ENCODE measurements around the gene PKD2L1.

PKD2L1 gene

DNA sequence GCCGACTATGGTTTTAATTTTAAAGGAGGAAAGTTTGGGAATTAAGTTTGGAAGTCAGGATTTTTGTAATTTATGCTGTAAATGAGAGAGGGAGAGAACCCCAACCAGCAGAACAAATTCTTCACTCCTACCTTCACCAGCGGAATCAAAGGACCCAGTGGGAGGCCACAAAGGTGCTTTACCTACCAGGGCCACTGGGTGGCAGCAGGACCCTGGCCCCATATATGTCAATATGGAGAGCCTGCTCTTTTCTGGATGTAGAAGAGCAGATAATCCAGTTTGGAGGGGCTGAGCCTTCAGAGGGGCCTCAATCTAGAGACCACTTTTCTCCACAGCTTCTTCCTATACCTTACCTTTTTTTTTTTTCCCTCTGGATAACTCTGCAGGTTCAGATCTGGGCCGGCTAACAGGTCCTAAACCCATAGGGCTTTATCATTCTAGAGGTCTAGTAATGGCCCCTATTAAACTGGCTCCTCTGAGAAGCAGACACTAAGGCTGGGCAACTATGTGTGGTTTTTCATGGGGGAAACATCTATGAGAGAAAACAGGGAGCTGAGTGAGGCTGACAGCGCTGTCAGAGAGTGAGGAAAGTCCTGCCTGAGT is 8.5 kb upstream of the PKD2L1 start:
- Histone ChIP-seq H3K4me3 (ENCODE audit: low read depth, low read length) (no peak overlapping the region), H2AFZ (peak overlapping the region; percentile 42), H3K4me2 (ENCODE audit: low read length) (no peak overlapping the region), H3K27ac (no peak overlapping the region), H3K36me3 (ENCODE audit: control insufficient read depth, insufficient read depth, low read length) (no peaks in the 10 kb centered on the region), H3K4me1 (peaks cover 11% of the 10 kb centered on the region), H3K79me2 (no peaks in the 10 kb centered on the region), H3K9ac (no peak overlapping the region), H3K27me3 (ENCODE audit: control insufficient read depth, insufficient read depth, low read length) (no peaks in the 10 kb centered on the region), H3K9me3 (ENCODE audit: control insufficient read depth, low read length) (no peaks in the 10 kb centered on the region)
- TF ChIP-seq, protein P1, sequence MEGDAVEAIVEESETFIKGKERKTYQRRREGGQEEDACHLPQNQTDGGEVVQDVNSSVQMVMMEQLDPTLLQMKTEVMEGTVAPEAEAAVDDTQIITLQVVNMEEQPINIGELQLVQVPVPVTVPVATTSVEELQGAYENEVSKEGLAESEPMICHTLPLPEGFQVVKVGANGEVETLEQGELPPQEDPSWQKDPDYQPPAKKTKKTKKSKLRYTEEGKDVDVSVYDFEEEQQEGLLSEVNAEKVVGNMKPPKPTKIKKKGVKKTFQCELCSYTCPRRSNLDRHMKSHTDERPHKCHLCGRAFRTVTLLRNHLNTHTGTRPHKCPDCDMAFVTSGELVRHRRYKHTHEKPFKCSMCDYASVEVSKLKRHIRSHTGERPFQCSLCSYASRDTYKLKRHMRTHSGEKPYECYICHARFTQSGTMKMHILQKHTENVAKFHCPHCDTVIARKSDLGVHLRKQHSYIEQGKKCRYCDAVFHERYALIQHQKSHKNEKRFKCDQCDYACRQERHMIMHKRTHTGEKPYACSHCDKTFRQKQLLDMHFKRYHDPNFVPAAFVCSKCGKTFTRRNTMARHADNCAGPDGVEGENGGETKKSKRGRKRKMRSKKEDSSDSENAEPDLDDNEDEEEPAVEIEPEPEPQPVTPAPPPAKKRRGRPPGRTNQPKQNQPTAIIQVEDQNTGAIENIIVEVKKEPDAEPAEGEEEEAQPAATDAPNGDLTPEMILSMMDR (IDR thresholded peaks at IDR 0.05): peak; percentile 96

- Histone ChIP-seq H3K79me2 (no peaks in the 10 kb centered on the region), H3K9ac (no peak overlapping the region), H3K36me3 (ENCODE audit: control insufficient read depth, insufficient read depth, low read length) (no peaks in the 10 kb centered on the region), H3K27ac (no peak overlapping the region), H3K9me3 (ENCODE audit: control insufficient read depth, low read length) (no peaks in the 10 kb centered on the region), H2AFZ (no peak overlapping the region), H3K4me1 (no peaks in the 10 kb centered on the region), H3K4me3 (ENCODE audit: low read depth, low read length) (no peak overlapping the region), H3K27me3 (ENCODE audit: control insufficient read depth, insufficient read depth, low read length) (no peaks in the 10 kb centered on the region), H3K4me2 (ENCODE audit: low read length) (no peak overlapping the region)
- TF ChIP-seq, protein P1 (IDR thresholded peaks at IDR 0.05): no peak
Observed at GRCh38 chr10:100334762-100335161, 4.7 kb upstream of the PKD2L1 start.

DNA sequence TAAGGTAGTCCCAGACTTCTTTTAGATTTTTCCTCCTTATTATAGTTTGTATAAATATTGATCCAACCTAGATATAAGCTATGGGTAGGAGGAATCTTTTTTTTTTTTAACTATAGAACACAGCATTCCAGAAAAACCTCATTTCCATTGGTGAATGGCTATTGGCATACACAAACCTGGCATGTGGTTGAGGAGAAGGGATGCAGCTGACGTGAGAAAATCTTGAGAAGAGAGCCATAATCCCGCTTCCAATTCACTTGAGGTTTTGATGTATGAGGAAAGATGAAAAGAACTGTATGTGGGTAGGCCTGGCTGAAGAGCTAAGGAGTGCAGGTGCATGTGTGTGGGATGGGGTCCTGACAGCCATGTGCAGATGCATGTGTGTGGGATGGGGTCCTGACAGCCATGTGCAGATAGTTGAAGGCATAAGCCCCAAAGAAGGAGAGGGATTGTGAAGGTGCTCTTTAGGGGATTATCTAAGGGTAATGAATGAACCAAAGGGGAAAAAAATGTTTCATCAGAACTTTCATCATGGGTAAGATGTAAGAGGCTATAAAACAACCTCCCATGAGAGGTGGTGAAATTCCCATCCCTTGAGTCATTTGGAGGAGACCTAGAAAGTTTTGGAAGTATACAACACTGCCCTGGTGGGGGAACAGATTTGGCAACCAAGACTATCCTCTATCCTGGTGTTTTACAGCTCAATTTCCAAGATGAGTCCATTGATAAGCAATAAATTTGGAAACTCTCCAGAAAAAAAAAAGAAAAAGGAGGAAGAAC is 3.8 kb upstream of the PKD2L1 start:
- Histone ChIP-seq H3K27ac (no peak overlapping the region), H3K4me3 (ENCODE audit: low read depth, low read length) (no peak overlapping the region)

DNA sequence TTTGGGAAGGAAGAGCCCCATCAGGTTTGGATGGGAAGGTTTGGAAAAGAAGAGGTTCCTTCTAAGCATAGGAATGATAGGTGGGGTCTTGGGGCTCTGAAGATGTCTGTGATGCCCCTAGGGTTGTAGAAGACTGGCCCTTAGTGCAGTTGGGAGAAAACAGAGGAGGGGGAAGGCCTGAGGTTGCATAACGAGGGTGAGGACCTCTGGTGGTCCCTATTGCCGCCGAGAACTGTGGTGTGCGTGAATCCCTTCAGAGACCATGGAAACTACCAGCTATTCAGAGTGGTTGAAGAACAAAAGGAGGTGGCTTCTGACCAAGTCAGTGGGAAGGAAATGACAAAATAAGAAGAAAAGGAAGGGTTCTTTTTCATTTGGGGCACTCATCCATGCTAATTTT is 3.1 kb upstream of the PKD2L1 start:
- Histone ChIP-seq H3K27ac (no peak overlapping the region), H3K36me3 (ENCODE audit: control insufficient read depth, insufficient read depth, low read length) (no peaks in the 10 kb centered on the region), H3K4me3 (ENCODE audit: low read depth, low read length) (no peak overlapping the region), H3K4me1 (no peaks in the 10 kb centered on the region), H2AFZ (no peak overlapping the region), H3K4me2 (ENCODE audit: low read length) (no peak overlapping the region), H3K9ac (no peak overlapping the region), H3K27me3 (ENCODE audit: control insufficient read depth, insufficient read depth, low read length) (no peaks in the 10 kb centered on the region), H3K79me2 (no peaks in the 10 kb centered on the region), H3K9me3 (ENCODE audit: control insufficient read depth, low read length) (no peaks in the 10 kb centered on the region)
- TF ChIP-seq, protein P1 (IDR thresholded peaks at IDR 0.05): no peak

More for the DNA sequence above, 3.8 kb upstream of the PKD2L1 start:
- H3K27me3 ChIP-seq (ENCODE audit: control insufficient read depth, insufficient read depth, low read length): no peaks in the 10 kb centered on the region
- H3K79me2 ChIP-seq: no peaks in the 10 kb centered on the region
- TF ChIP-seq, protein P1 (IDR thresholded peaks at IDR 0.05): no peak
- H3K36me3 ChIP-seq (ENCODE audit: control insufficient read depth, insufficient read depth, low read length): no peaks in the 10 kb centered on the region
- no peaks in the 10 kb centered on the region for H3K4me1 ChIP-seq
- no peak overlapping the region for H2AFZ ChIP-seq
- no peak overlapping the region for H3K9ac ChIP-seq
- no peak overlapping the region for H3K4me2 ChIP-seq (ENCODE audit: low read length)
- H3K9me3 ChIP-seq (ENCODE audit: control insufficient read depth, low read length): no peaks in the 10 kb centered on the region
